Spleen (tissue), 7 donors: ENCODE measurements around the gene GABBR2.
"Not testable (repeated sequence)": the region's sequence is repeated elsewhere in the genome, so short reads cannot be mapped to it uniquely, and the experiment has no call there.

ENCODE experiments used
- POLR2A ChIP-seq, 3 donors: fragments of 450-650 bp; IDR thresholded peaks; one replicate each; pipeline ENCODE4 v1.5.1; 2017; ENCODE audit warnings: antibody characterized with exemption in 3 of 3, mild to moderate bottlenecking in 1 of 3
- POLR2AphosphoS5 ChIP-seq, 3 donors: sonication (generic); formaldehyde crosslinking; IDR thresholded peaks; one replicate each; pipeline ENCODE4 v1.5.1; 2017; ENCODE audit warnings: antibody characterized with exemption in 3 of 3
- TF ChIP-seq, protein P1 (sequence below), 11 experiments: fragments of 200-600 bp in 7 of 11; fragments of 450-650 bp in 4 of 11; sonication (generic) in 4 of 11; IDR thresholded peaks in 8 of 11; conservative IDR thresholded peaks in 3 of 11; 1 replicate in 7 of 11; 2 replicates in 4 of 11; pipeline versions ENCODE4 v1.4.0 to v1.8.0; 2016 to 2021; ENCODE audit warnings: antibody characterized with exemption in 11 of 11, inconsistent platforms in 4 of 11, mild to moderate bottlenecking in 1 of 11
- donor health status: DM: no; HTN: no; CAD: no; lungs with moderate emphysema.
- donor health status: DM: no; HTN: no; CAD: no.
- donor health status: DM: no; HTN: no; CAD: no.

GRCh38 chr9:98501259-98501658, 207.5 kb downstream of the GABBR2 start:
- TF ChIP-seq, protein P1, sequence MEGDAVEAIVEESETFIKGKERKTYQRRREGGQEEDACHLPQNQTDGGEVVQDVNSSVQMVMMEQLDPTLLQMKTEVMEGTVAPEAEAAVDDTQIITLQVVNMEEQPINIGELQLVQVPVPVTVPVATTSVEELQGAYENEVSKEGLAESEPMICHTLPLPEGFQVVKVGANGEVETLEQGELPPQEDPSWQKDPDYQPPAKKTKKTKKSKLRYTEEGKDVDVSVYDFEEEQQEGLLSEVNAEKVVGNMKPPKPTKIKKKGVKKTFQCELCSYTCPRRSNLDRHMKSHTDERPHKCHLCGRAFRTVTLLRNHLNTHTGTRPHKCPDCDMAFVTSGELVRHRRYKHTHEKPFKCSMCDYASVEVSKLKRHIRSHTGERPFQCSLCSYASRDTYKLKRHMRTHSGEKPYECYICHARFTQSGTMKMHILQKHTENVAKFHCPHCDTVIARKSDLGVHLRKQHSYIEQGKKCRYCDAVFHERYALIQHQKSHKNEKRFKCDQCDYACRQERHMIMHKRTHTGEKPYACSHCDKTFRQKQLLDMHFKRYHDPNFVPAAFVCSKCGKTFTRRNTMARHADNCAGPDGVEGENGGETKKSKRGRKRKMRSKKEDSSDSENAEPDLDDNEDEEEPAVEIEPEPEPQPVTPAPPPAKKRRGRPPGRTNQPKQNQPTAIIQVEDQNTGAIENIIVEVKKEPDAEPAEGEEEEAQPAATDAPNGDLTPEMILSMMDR (IDR thresholded peaks at IDR 0.05 in 8 of 11, conservative IDR thresholded peaks at IDR 0.05 in 3 of 11) = not testable (repeated sequence)
- TF ChIP-seq POLR2AphosphoS5, POLR2A (IDR thresholded peaks at IDR 0.05): not testable (repeated sequence)
